H1 (cell line): ENCODE data around the gene SYNPO. TPM values are rescaled to one million over a fixed set of nuclear protein-coding genes. Genes with fewer than 3 reads are reported as not detected.

Source experiments
- CTCF ChIA-PET: fragments of 300-600 bp; sonication (Branson Sonifier 250); formaldehyde crosslinking; loops from one replicate; lab custom pipeline; 2021; ENCODE audit not compliant: partially characterized antibody; lab: Charles Lee
- POLR2A ChIA-PET: fragments of 300-600 bp; sonication (Branson Sonifier 250); formaldehyde crosslinking; loops from one replicate; lab custom pipeline; 2021; ENCODE audit warnings: inconsistent platforms; ENCODE audit not compliant: partially characterized antibody; lab: Charles Lee
- DNase-seq, 2 experiments: peaks; one replicate each; pipeline versions ENCODE4 v3.0.0 to v3.0.0-alpha.2; 2010 to 2022; ENCODE audit warnings: low spot score in 2 of 2, low read depth in 1 of 2, mixed read lengths in 1 of 2
- FAIRE-seq: peaks from 2 replicates; lab custom pipeline; 2011; peaks lifted over from hg19 to GRCh38; lab: Jason Lieb, UNC
- H2AFZ ChIP-seq: 2 replicates; pipeline ENCODE4 v1.8.1; 2012; ENCODE audit warnings: low read length, inconsistent platforms
- H2AK5ac ChIP-seq: 2 replicates; pipeline ENCODE4 v1.6.1; 2013; ENCODE audit warnings: low read depth, low read length
- H2BK120ac ChIP-seq: replicated peaks from 2 replicates; pipeline ENCODE3; 2013; ENCODE audit warnings: low read depth, low read length, inconsistent platforms
- H2BK12ac ChIP-seq: 2 replicates; pipeline ENCODE4 v1.6.1; 2013; ENCODE audit warnings: low read depth, low read length
- H2BK15ac ChIP-seq: 2 replicates; pipeline ENCODE4 v1.6.1; 2013; ENCODE audit warnings: low read length
- H2BK20ac ChIP-seq: 2 replicates; pipeline ENCODE4 v1.6.1; 2013; ENCODE audit warnings: low read length
- H2BK5ac ChIP-seq: 2 replicates; pipeline ENCODE4 v1.6.1; 2013; ENCODE audit warnings: low read depth, low read length
- H3K14ac ChIP-seq: 2 replicates; pipeline ENCODE4 v1.6.1; 2013; ENCODE audit warnings: inconsistent platforms; ENCODE audit not compliant: insufficient read length
- H3K18ac ChIP-seq: 2 replicates; pipeline ENCODE4 v1.6.1; 2013; ENCODE audit warnings: low read length; ENCODE audit errors: extremely low read depth
- H3K23ac ChIP-seq: 2 replicates; pipeline ENCODE4 v1.6.1; 2013; ENCODE audit warnings: inconsistent platforms; ENCODE audit not compliant: insufficient read length
- H3K23me2 ChIP-seq: 2 replicates; pipeline ENCODE4 v1.6.1; 2013; ENCODE audit warnings: low read depth, low read length
- H3K27ac ChIP-seq: 2 replicates; pipeline ENCODE4 v1.6.1; 2011; ENCODE audit warnings: low read depth, low read length, inconsistent platforms
- H3K27me3 ChIP-seq, 4 experiments: replicated peaks in 1 of 4; 1 replicate in 1 of 4; 2 replicates in 3 of 4; pipeline versions ENCODE4 v1.6.1 to v1.8.1; 2011 to 2013; ENCODE audit warnings: low read length in 3 of 4, mild to moderate bottlenecking in 3 of 4, inconsistent platforms in 2 of 4, mixed read lengths in 2 of 4, moderate library complexity in 1 of 4; ENCODE audit not compliant: control insufficient read depth in 3 of 4, insufficient read depth in 3 of 4; ENCODE audit errors: extremely low read depth in 1 of 4
- H3K36me3 ChIP-seq, 4 experiments: 2 replicates each; pipeline versions ENCODE4 v1.6.1 to v1.8.1; 2011 to 2013; ENCODE audit warnings: mild to moderate bottlenecking in 4 of 4, low read length in 3 of 4, moderate library complexity in 2 of 4, control low read depth in 1 of 4, inconsistent platforms in 1 of 4; ENCODE audit not compliant: insufficient read depth in 4 of 4, control insufficient read depth in 2 of 4
- H3K4ac ChIP-seq: replicated peaks from 2 replicates; pipeline ENCODE3; 2013; ENCODE audit warnings: low read length, low read depth, mixed read lengths, inconsistent platforms; ENCODE audit not compliant: insufficient read length
- H3K4me1 ChIP-seq, 4 experiments: replicated peaks in 1 of 4; 1 replicate in 1 of 4; 2 replicates in 3 of 4; pipeline versions ENCODE4 v1.6.1 to v1.8.1; 2011 to 2013; ENCODE audit warnings: low read length in 3 of 4, inconsistent platforms in 2 of 4, mixed read lengths in 1 of 4; ENCODE audit not compliant: insufficient read depth in 4 of 4, control insufficient read depth in 3 of 4
- H3K4me2 ChIP-seq, 2 experiments: 2 replicates each; pipeline versions ENCODE4 v1.6.1 to v1.8.1; 2011 to 2013; ENCODE audit warnings: low read depth in 2 of 2, low read length in 2 of 2, control low read depth in 1 of 2, inconsistent platforms in 1 of 2, mild to moderate bottlenecking in 1 of 2; ENCODE audit not compliant: insufficient read depth in 1 of 2
- H3K4me3 ChIP-seq, 4 experiments: fragments of 200-600, 300-600 bp in 1 of 4; sonication (generic), shearing (Covaris generic), sonication (Bioruptor Twin) in 1 of 4; 2 replicates each; pipeline versions ENCODE4 v1.5.1 to v1.8.1; 2011 to 2016; ENCODE audit warnings: low read length in 4 of 4, low read depth in 3 of 4, control low read depth in 2 of 4, inconsistent platforms in 2 of 4, mild to moderate bottlenecking in 2 of 4, mixed read lengths in 1 of 4, moderate library complexity in 1 of 4; ENCODE audit not compliant: insufficient read depth in 2 of 4; ENCODE audit errors: extremely low read depth in 1 of 4
- H3K56ac ChIP-seq: replicated peaks from 2 replicates; pipeline ENCODE3; 2013; ENCODE audit warnings: low read depth, mild to moderate bottlenecking, mixed read lengths, low read length, inconsistent platforms; ENCODE audit not compliant: insufficient read length
- H3K79me1 ChIP-seq: 2 replicates; pipeline ENCODE4 v1.6.1; 2013; ENCODE audit warnings: low read depth, low read length, control low read depth
- H3K79me2 ChIP-seq, 2 experiments: 2 replicates each; pipeline versions ENCODE4 v1.6.1 to v1.8.1; 2012 to 2013; ENCODE audit warnings: low read length in 2 of 2, mild to moderate bottlenecking in 2 of 2, inconsistent platforms in 1 of 2; ENCODE audit not compliant: insufficient read depth in 2 of 2, control insufficient read depth in 1 of 2
- H3K9ac ChIP-seq, 4 experiments: replicated peaks in 1 of 4; 1 replicate in 1 of 4; 2 replicates in 3 of 4; pipeline versions ENCODE4 v1.6.1 to v1.8.1; 2011 to 2013; ENCODE audit warnings: low read depth in 3 of 4, low read length in 3 of 4, control low read depth in 2 of 4, mild to moderate bottlenecking in 2 of 4, moderate library complexity in 2 of 4, inconsistent platforms in 1 of 4; ENCODE audit errors: extremely low read depth in 1 of 4
- H3K9me3 ChIP-seq, 2 experiments: 2 replicates each; pipeline versions ENCODE4 v1.6.1 to v1.8.1; 2012 to 2013; ENCODE audit warnings: mild to moderate bottlenecking in 2 of 2, moderate library complexity in 2 of 2, control low read depth in 1 of 2, inconsistent platforms in 1 of 2, low read depth in 1 of 2, low read length in 1 of 2, mixed read lengths in 1 of 2; ENCODE audit not compliant: insufficient read depth in 2 of 2
- H4K20me1 ChIP-seq, 2 experiments: replicated peaks in 1 of 2; 2 replicates each; pipeline versions ENCODE3 to v1.8.1; 2011 to 2013; ENCODE audit warnings: inconsistent platforms in 2 of 2, low read length in 2 of 2, mild to moderate bottlenecking in 1 of 2; ENCODE audit not compliant: insufficient read depth in 2 of 2, control insufficient read depth in 1 of 2
- H4K5ac ChIP-seq: 2 replicates; pipeline ENCODE4 v1.6.1; 2013; ENCODE audit warnings: low read length, low read depth, mixed read lengths, inconsistent platforms; ENCODE audit not compliant: insufficient read length
- H4K8ac ChIP-seq: 2 replicates; pipeline ENCODE4 v1.8.0; 2013; ENCODE audit warnings: mild to moderate bottlenecking, moderate library complexity, low read length, inconsistent platforms; ENCODE audit not compliant: insufficient read depth; ENCODE audit errors: extremely low read depth
- H4K91ac ChIP-seq: replicated peaks from 2 replicates; pipeline ENCODE3; 2013; ENCODE audit warnings: low read length, mixed read lengths, inconsistent platforms; ENCODE audit not compliant: insufficient read length
- BRCA1 ChIP-seq: IDR thresholded peaks from 2 replicates; pipeline ENCODE4 v1.6.1; 2012; ENCODE audit warnings: low read depth, low read length, improper control_type of control experiment
- CEBPB ChIP-seq: IDR thresholded peaks from 2 replicates; pipeline ENCODE4 v1.6.1; 2012; ENCODE audit warnings: low read depth, low read length
- CHD2 ChIP-seq: IDR thresholded peaks from 2 replicates; pipeline ENCODE4 v1.6.1; 2012; ENCODE audit warnings: low read length, improper control_type of control experiment
- CREB1 ChIP-seq: IDR thresholded peaks from 2 replicates; pipeline ENCODE4 v1.6.1; 2012; ENCODE audit warnings: inconsistent platforms
- GABPA ChIP-seq: IDR thresholded peaks from 2 replicates; pipeline ENCODE4 v1.6.1; 2011; ENCODE audit warnings: mild to moderate bottlenecking, low read length, moderate library complexity, borderline replicate concordance; ENCODE audit not compliant: insufficient read depth
- HDAC2 ChIP-seq, 2 experiments: fragments of 300-600 bp in 1 of 2; sonication (generic) in 1 of 2; IDR thresholded peaks; 2 replicates each; pipeline ENCODE4 v1.6.1; 2011 to 2012; ENCODE audit warnings: low read depth in 2 of 2, low read length in 2 of 2, mild to moderate bottlenecking in 2 of 2, moderate library complexity in 2 of 2, borderline replicate concordance in 1 of 2, inconsistent platforms in 1 of 2
- KDM1A ChIP-seq: fragments of 200-600, 300-600 bp; sonication (generic); IDR thresholded peaks from 2 replicates; pipeline ENCODE4 v1.7.1; 2016; ENCODE audit warnings: mild to moderate bottlenecking, low read length, borderline replicate concordance
- PHF8 ChIP-seq: fragments of 200-600 bp; sonication (generic); conservative IDR thresholded peaks from 2 replicates; pipeline ENCODE4 v1.7.1; 2012; ENCODE audit warnings: low read depth, mild to moderate bottlenecking, inconsistent platforms, low read length, moderate library complexity
- TAF7 ChIP-seq: optimal IDR thresholded peaks from 2 replicates; pipeline ENCODE3; 2011; ENCODE audit warnings: low read depth, mild to moderate bottlenecking, inconsistent platforms, low read length, moderate library complexity, borderline replicate concordance
- TCF12 ChIP-seq: IDR thresholded peaks from 2 replicates; pipeline ENCODE4 v1.6.1; 2011; ENCODE audit warnings: low read depth, mild to moderate bottlenecking, low read length
- WGBS, 2 experiments: shearing (Covaris generic) in 1 of 2; methylation state at CpG; one replicate each; pipeline versions ENCODE4 v1.1.6 to v1.1.7; 2013 to 2015; ENCODE audit warnings: low lambda C conversion rate in 2 of 2, mixed read lengths in 2 of 2, inconsistent platforms in 1 of 2, low coverage in 1 of 2, missing lambda C conversion rate in 1 of 2; ENCODE audit not compliant: insufficient replicate concordance in 2 of 2, insufficient coverage in 1 of 2, insufficient read length in 1 of 2; ENCODE audit errors: extremely low coverage in 1 of 2, missing lambda C conversion rate in 1 of 2; 5-methylcytosine and 5-hydroxymethylcytosine counted together
- polyA plus RNA-seq, 7 experiments: library from polyadenylated mRNA; depleted of rRNA in 3 of 7; stranded (reverse) in 5 of 7; unstranded in 2 of 7; fragments of >200 nt in 5 of 7; fragments of 200-250 nt in 2 of 7; gene quantifications; 1 replicate in 5 of 7; 2 replicates in 1 of 7; 4 replicates in 1 of 7; pipeline versions ENCODE4 v1.2.1 to v1.2.3, GENCODE V29; 2011 to 2013; ENCODE audit warnings: missing spikeins in 2 of 7, mixed read lengths in 2 of 7
- total RNA-seq: library from RNA; stranded (reverse); fragmentation: NEBNext Ultra II Directional; extraction: Animal tissue kit (Norgen Biotek cat#: 25700); gene quantifications from 2 replicates; pipeline ENCODE4 v1.2.1, GENCODE V29; 2021
- TF ChIP-seq, protein P1 (sequence below): IDR thresholded peaks from 2 replicates; pipeline ENCODE4 v1.6.1; 2012; ENCODE audit warnings: inconsistent platforms

The SYNPO gene
- total and polyA plus RNA-seq, 2 of the 8 experiments (the other 6 are each of a cell fraction or from before 2014, with no cell fraction given): 2.3 TPM

DNA sequence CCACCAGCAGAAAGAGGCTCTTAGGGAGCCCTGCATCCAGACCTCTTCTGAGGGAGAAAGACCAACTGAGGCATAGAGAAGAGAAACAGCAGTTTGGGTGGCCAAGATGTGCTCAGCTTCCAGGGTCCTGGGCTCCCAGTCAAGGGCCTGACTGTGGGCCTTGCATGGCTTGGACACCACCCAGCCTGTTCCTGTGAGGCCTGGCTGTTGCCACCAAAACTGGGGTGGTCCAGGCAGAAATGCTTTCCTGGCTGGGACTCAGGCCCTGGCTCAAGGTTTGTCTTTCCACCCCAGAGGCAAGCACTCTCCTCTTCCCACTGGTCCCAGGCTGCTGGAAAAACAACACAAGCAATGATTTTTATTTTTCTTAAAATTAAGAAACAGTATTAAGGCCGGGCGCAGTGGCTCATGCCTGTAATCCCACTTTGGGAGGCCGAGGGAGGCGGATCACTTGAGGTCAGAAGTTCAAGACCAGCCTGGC is 33.9 kb downstream of the SYNPO start:
- H3K27ac ChIP-seq: no peak overlapping the region; the same call in 1 of the 2 replicates
- no peak for TF ChIP-seq HDAC2 (IDR thresholded peaks at IDR 0.05; ENCODE audit: borderline replicate concordance in 1 of 2, low read depth in 2 of 2, low read length in 2 of 2)
- no peak for TF ChIP-seq TCF12
- TF ChIP-seq PHF8: no peak
- no peak; the same call in 1 of the 2 replicates for TF ChIP-seq CREB1
- TF ChIP-seq BRCA1: no peak
- no peak for TF ChIP-seq CHD2
- no peak for TF ChIP-seq GABPA
- TF ChIP-seq, protein P1, sequence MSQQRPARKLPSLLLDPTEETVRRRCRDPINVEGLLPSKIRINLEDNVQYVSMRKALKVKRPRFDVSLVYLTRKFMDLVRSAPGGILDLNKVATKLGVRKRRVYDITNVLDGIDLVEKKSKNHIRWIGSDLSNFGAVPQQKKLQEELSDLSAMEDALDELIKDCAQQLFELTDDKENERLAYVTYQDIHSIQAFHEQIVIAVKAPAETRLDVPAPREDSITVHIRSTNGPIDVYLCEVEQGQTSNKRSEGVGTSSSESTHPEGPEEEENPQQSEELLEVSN: no peak
- TF ChIP-seq TAF7: no peak
- no peak for TF ChIP-seq CEBPB
- no peak for TF ChIP-seq KDM1A
- H2BK12ac ChIP-seq: no peak overlapping the region
- H3K4me3 ChIP-seq: no peak overlapping the region
- no peak overlapping the region for H3K14ac ChIP-seq
- ChIA-PET POLR2A (interaction anchor here (0.5 to 4.7 kb wide), 9 partner anchors 11 to 225 kb away, joined by 3 to 70 read pairs (median 4); partner anchors contain the start of genes MYOZ3, RBM22 and RPS14), CTCF (interaction anchor here (0.8 to 3.3 kb wide), 7 partner anchors 11 to 444 kb away, joined by 3 to 18 read pairs (median 3); partner anchors contain the start of gene RBM22)
- H4K20me1 ChIP-seq: no peaks in the 10 kb centered on the region
- peaks cover 0 to 10% (median 0%) of the 10 kb centered on the region in 4 experiments; a peak in 3 of 8 replicates for H3K36me3 ChIP-seq
- peaks cover 9% of the 10 kb centered on the region for H3K23me2 ChIP-seq
- H3K4ac ChIP-seq: no peak overlapping the region
- no peak overlapping the region for H4K5ac ChIP-seq
- no peak overlapping the region for H3K4me2 ChIP-seq
- no peak overlapping the region for H3K23ac ChIP-seq
- H3K79me2 ChIP-seq: peaks cover 0 to 9% of the 10 kb centered on the region in 2 experiments; a peak in 2 of 4 replicates
- DNase-seq (no peak), FAIRE-seq (no peak)
- H2BK20ac ChIP-seq: no peak overlapping the region
- H2BK15ac ChIP-seq: 0 out of 2 replicates have a peak overlapping the region, but pooled peaks have one; percentile 40
- H2BK5ac ChIP-seq: no peak overlapping the region
- peaks cover 5 to 23% (median 14%) of the 10 kb centered on the region in 4 experiments for H3K4me1 ChIP-seq
- H4K91ac ChIP-seq: no peak overlapping the region
- H3K18ac ChIP-seq: 0 out of 2 replicates have a peak overlapping the region, but pooled peaks have one; percentile 29
- H3K79me1 ChIP-seq: no peaks in the 10 kb centered on the region
- H4K8ac ChIP-seq: no peak overlapping the region
- no peak overlapping the region for H2AK5ac ChIP-seq
- H3K9me3 ChIP-seq: no peaks in the 10 kb centered on the region
- H2AFZ ChIP-seq: no peak overlapping the region
- 96% methylated on average over 4 of the region's 4 CpGs; no CpG with 5 or more reads in 1 of the 2 experiments for WGBS, 2 experiments
- no peaks in the 10 kb centered on the region for H3K27me3 ChIP-seq
- no peak overlapping the region for H3K9ac ChIP-seq
- H2BK120ac ChIP-seq: no peak overlapping the region
- H3K56ac ChIP-seq: no peak overlapping the region
